Vagina (tissue), 2 donors: ENCODE results near the gene MAP6D1. TPM values are rescaled to one million over a fixed set of nuclear protein-coding genes. Genes with fewer than 3 reads are reported as not detected.
A peak's percentile ranks its signal among the peaks of the same experiment; 100 is the strongest.

Source experiments
- DNase-seq, 2 donors: peaks; one replicate each; pipeline ENCODE4 v3.0.0-alpha.2; 2017; ENCODE audit errors: extremely low spot score in 2 of 2
- H3K27ac ChIP-seq: fragments of 200-600 bp; sonication (generic); one replicate; pipeline ENCODE4 v1.5.1; 2019
- H3K27me3 ChIP-seq: fragments of 200-600 bp; sonication (generic); one replicate; pipeline ENCODE4 v1.5.1; 2019
- H3K36me3 ChIP-seq, 2 donors: fragments of 200-600 bp; sonication (generic); one replicate each; pipeline ENCODE4 v1.5.1; 2017 to 2019
- H3K4me1 ChIP-seq: fragments of 200-600 bp; sonication (generic); one replicate; pipeline ENCODE4 v1.5.1; 2019
- H3K4me3 ChIP-seq, 2 donors: fragments of 200-600 bp; sonication (generic); 1 replicate in 1 of 2; 2 replicates in 1 of 2; pipeline ENCODE4 v1.5.1; 2016 to 2019
- H3K9me3 ChIP-seq: fragments of 200-600 bp; sonication (generic); one replicate; pipeline ENCODE4 v1.5.1; 2019
- CTCF ChIP-seq, 3 experiments: fragments of 450-650 bp in 2 of 3; fragments of 200-600 bp in 1 of 3; sonication (generic) in 1 of 3; IDR thresholded peaks; one replicate each; pipeline ENCODE4 v1.5.1; 2017 to 2019; ENCODE audit warnings: antibody characterized with exemption in 3 of 3, mild to moderate bottlenecking in 2 of 3, moderate library complexity in 2 of 3
- POLR2A ChIP-seq, 2 donors: fragments of 450-650 bp; IDR thresholded peaks; one replicate each; pipeline ENCODE4 v1.6.1; 2017; ENCODE audit warnings: antibody characterized with exemption in 2 of 2, mild to moderate bottlenecking in 2 of 2, moderate library complexity in 2 of 2
- POLR2AphosphoS5 ChIP-seq, 2 donors: sonication (generic); formaldehyde crosslinking; IDR thresholded peaks; one replicate each; pipeline ENCODE4 v1.9.0; 2017; ENCODE audit warnings: antibody characterized with exemption in 2 of 2, mild to moderate bottlenecking in 2 of 2, low read depth in 1 of 2; ENCODE audit not compliant: insufficient read depth in 1 of 2
- intact Hi-C: fragments of 100-400 bp; cut with DNase I; formaldehyde crosslinking; loops from one replicate; pipeline ENCODE4 v1.15.1; 2023
- total RNA-seq: library from RNA; depleted of rRNA; stranded (reverse); fragments of >200 nt; gene quantifications from one replicate; pipeline ENCODE4 v1.2.3, GENCODE V29; 2016

Gene MAP6D1
- total RNA-seq, 1 donor from 2014 or later, result not detected

GRCh38 chr3:183815951-183816475 lies 9.4 kb downstream of the MAP6D1 start:
- H3K4me3 ChIP-seq, result no peak overlapping the region
- no peaks in the 10 kb centered on the region for H3K9me3 ChIP-seq
- DNase-seq, result no peak
- TF ChIP-seq CTCF (IDR thresholded peaks at IDR 0.05) (no peak), POLR2AphosphoS5 (IDR thresholded peaks at IDR 0.05; ENCODE audit: insufficient read depth in 1 of 2, low read depth in 1 of 2) (no peak), POLR2A (IDR thresholded peaks at IDR 0.05) (no peak)
- peaks cover 0 to 8% of the 10 kb centered on the region in 2 donors for H3K36me3 ChIP-seq
- H3K27ac ChIP-seq, result no peak overlapping the region
- intact Hi-C loops, result no loop called here
- no peaks in the 10 kb centered on the region for H3K27me3 ChIP-seq
- H3K4me1 ChIP-seq, result peaks cover 5% of the 10 kb centered on the region

DNA sequence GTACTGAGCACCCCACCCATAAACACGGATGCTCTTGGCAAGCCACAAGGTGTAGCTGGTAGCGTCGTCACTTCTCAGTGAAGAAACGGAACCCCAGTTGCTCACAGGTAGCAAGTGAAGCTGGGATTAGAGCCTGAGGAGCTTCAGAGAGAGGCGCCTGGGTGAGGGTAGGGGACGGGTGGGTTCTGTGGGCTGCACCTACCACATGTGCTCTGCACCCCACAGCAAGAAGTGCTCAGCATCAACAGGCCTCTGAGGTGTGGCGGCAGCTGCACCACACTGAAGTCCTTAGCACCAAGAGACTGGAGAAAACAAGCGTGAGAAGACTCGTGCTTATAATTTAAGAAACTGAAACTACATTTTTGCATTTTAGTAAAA lies 9.8 kb downstream of the MAP6D1 start:
- intact Hi-C loops, result no loop called here
- TF ChIP-seq CTCF (IDR thresholded peaks at IDR 0.05), result no peak
- TF ChIP-seq POLR2AphosphoS5 (IDR thresholded peaks at IDR 0.05; ENCODE audit: insufficient read depth in 1 of 2, low read depth in 1 of 2), result no peak
- TF ChIP-seq POLR2A (IDR thresholded peaks at IDR 0.05), result no peak
- Histone ChIP-seq H3K36me3 (peaks cover 0 to 13% of the 10 kb centered on the region in 2 donors), H3K4me1 (peaks cover 5% of the 10 kb centered on the region), H3K27me3 (no peaks in the 10 kb centered on the region), H3K27ac (no peak overlapping the region), H3K9me3 (no peaks in the 10 kb centered on the region), H3K4me3 (no peak overlapping the region)
- no peak for DNase-seq

- no peaks in the 10 kb centered on the region for H3K9me3 ChIP-seq
- no peaks in the 10 kb centered on the region for H3K27me3 ChIP-seq
- H3K27ac ChIP-seq, result no peak overlapping the region
- no peak for DNase-seq
- TF ChIP-seq POLR2AphosphoS5 (IDR thresholded peaks at IDR 0.05; ENCODE audit: insufficient read depth in 1 of 2, low read depth in 1 of 2), result no peak
- TF ChIP-seq CTCF (IDR thresholded peaks at IDR 0.05), result no peak
- no peak for TF ChIP-seq POLR2A (IDR thresholded peaks at IDR 0.05)
- H3K36me3 ChIP-seq, result peaks cover 0 to 24% of the 10 kb centered on the region in 2 donors
- intact Hi-C loops, result no loop called here
- H3K4me1 ChIP-seq, result peaks cover 5% of the 10 kb centered on the region
- no peak overlapping the region for H3K4me3 ChIP-seq
Observed at GRCh38 chr3:183814240-183814639, 11.1 kb downstream of the MAP6D1 start.

GRCh38 chr3:183812761-183813445 lies 12.5 kb downstream of the MAP6D1 start:
- DNase-seq, result no peak

DNA sequence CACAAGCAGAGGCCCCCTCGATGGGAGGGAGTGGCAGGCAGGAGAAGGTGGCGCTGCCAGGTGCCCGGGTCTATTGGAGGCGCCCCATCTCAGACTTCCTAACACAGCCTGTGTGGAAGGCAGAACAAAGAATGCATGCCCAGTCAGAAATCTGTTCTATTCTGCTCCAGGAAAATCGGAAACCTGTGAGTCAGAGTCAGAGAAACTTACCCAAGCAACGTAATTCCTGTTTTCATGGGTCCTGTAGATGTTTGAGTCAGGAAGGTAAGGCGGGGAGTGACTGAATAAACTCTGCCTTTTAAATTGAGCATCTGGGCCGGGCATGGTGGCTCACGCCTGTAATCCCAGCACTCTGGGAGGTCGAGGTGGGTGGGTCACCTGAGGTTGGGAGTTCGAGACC lies 13.7 kb downstream of the MAP6D1 start:
- DNase-seq, result no peak
- no peak overlapping the region for H3K27ac ChIP-seq
- intact Hi-C loops, result no loop called here
- H3K4me3 ChIP-seq, result no peak overlapping the region
- TF ChIP-seq CTCF (IDR thresholded peaks at IDR 0.05), result no peak
- no peak for TF ChIP-seq POLR2A (IDR thresholded peaks at IDR 0.05)
- TF ChIP-seq POLR2AphosphoS5 (IDR thresholded peaks at IDR 0.05; ENCODE audit: insufficient read depth in 1 of 2, low read depth in 1 of 2), result no peak
- no peaks in the 10 kb centered on the region for H3K27me3 ChIP-seq
- H3K4me1 ChIP-seq, result peaks cover 5% of the 10 kb centered on the region
- H3K9me3 ChIP-seq, result no peaks in the 10 kb centered on the region
- peaks cover 0 to 50% of the 10 kb centered on the region in 2 donors for H3K36me3 ChIP-seq

More at GRCh38 chr3:183812761-183813445, 12.5 kb downstream of the MAP6D1 start:
- intact Hi-C loops, result no loop called here
- Histone ChIP-seq H3K9me3 (no peaks in the 10 kb centered on the region), H3K4me3 (no peak overlapping the region), H3K4me1 (peaks cover 5% of the 10 kb centered on the region), H3K36me3 (peaks cover 0 to 38% of the 10 kb centered on the region in 2 donors), H3K27ac (no peak overlapping the region), H3K27me3 (no peaks in the 10 kb centered on the region)
- peak in 1 of 2 donors; percentile 23 for TF ChIP-seq POLR2AphosphoS5 (IDR thresholded peaks at IDR 0.05; ENCODE audit: insufficient read depth in 1 of 2, low read depth in 1 of 2)
- TF ChIP-seq POLR2A (IDR thresholded peaks at IDR 0.05), result no peak
